Measurements from ENCODE around the gene MAGEF1.

MAGEF1 gene

DNA sequence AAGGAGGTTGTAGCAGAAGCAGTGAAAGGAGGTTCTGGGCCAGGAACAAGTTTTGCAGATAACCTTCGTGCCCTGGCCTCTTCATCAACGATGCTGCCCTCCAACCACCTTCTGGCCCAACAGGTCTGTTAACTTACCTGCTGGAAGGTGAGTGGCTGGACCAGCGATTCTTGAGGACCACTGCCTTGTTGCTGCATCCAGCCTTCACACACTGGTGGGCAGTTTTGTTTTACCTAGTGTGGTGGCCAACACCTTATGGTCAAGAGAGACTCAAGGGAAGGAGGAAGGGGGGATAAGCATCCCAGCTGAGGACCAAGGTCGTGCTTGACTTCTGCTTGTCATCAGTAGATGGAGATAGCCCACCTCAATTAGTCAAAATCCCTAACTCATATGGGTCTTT lies 7.8 kb upstream of the MAGEF1 start:
- no peak for DNase-seq

- DNase-seq, result no peak
Measured at GRCh38 chr3:184718431-184718830, 6.6 kb upstream of the MAGEF1 start.

GRCh38 chr3:184717399-184717983 lies 5.6 kb upstream of the MAGEF1 start:
- DNase-seq, result no peak

DNA sequence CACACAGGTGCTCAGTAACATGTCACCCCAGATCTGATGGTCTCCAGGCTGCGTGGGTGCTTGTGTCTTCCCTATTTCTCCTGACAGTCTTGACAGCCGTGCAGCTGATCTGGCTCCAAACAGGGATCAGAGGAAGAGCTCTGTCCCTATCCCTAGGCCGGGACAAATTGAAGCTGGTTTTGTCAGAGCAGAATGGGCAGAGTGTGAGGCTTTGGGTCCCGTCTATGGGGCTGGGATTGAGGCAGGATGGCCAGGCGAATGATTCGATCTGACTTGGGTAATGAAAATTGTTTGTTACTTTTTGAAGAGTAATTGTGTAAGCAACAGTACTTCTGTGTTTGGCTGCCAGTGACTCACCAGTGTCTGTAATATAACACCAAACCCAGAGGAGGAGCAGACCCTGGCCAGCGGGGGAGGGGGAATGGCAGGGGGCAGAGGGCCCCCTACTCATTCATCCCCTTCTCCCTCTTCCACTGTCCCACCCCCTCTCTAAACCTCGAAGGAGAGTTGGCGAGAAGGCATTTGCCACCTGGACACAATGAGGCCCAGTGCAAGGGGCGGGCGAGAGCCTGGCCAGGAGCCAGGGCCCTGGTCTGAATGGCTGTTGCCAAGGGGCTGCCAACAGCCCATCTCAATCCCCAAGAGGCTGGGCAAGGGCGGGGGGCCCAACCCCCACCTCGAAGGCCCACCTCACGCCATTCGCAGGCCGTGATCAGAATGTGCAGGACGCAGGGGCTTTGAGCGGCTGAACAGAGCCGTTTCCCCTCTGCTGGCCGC lies 4.9 kb upstream of the MAGEF1 start:
- DNase-seq, result no peak

DNA sequence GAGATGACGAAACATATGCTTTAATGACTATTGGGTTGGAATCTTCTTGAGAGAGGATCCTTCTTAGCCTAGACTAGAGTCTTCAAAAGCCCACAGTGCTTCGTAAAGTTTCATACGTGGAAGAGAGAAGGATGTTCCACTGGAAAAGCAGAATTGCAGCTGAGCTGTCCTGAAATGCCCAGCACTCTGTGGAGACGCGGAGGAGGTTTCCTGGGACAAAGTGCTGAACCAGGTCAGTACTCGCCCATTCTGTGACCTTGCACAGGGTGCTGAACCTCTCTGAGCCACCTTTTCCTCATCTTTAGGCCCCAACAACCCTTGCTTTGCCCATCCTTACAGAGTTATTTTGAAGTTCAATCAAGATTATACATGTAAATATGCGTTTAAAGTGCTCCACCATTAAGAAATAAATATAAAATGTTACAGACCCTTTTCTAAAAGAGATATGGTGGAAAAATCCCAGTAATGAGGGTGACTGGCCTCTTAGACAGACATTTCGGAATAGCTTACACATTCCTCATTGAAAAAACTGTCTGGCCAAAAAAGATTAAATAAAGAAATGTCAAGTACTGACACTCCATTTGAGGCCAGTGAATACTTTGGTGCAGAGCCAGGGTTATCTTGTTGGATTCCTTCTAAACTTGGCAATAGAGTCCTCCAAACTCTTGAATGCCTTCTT lies 4.2 kb upstream of the MAGEF1 start:
- DNase-seq, result no peak

DNA sequence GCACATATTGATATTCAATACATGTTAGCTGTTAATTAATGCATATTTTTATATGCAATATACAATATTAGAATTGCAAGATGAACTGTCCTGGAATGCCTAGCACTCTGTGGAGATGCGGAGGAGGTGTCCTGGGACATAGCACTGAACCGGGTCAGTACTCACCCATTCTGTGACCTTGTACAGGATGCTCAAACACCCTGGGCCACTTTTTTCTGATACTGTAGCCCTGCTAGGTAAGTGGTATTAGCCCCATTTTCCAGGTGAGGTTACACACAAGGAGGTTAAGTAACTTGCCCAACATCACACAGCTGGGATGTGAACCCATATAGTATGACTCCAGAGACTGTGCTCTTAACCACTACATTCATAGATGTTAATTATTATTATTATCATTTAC lies 1.7 kb upstream of the MAGEF1 start:
- DNase-seq, result no peak

GRCh38 chr3:184713040-184713355 lies 1.1 kb upstream of the MAGEF1 start:
- no peak for DNase-seq

GRCh38 chr3:184712248-184713039 lies 580 bp upstream of the MAGEF1 start:
- no peak for DNase-seq

GRCh38 chr3:184710870-184711492 lies 883 bp downstream of the MAGEF1 start:
- peak in 1 of 6 experiments; percentile 23 for DNase-seq

DNA sequence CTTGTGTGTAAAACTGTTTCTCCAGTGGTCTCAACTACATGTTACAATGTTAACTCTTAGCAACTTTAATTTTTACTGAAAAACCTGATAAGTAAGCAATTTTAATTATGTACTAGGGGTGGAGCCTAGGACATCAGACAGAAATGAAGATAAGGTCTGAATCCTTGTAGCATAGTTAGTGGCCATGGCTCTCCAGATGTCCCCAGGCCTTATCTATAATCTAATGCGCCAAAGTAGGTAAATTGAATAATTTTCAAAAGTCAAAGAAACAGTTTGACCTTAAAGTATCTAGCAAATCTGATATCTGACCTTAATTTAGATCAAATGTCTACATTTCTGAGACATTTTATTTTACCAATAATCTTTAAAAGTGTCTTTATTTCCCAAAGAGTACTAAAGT lies 8.2 kb downstream of the MAGEF1 start:
- no peak for DNase-seq

GRCh38 chr3:184700759-184701158 lies 11.1 kb downstream of the MAGEF1 start:
- DNase-seq, result no peak

- DNase-seq, result no peak
Measured at GRCh38 chr3:184697845-184698244, 14.0 kb downstream of the MAGEF1 start.

- DNase-seq, result no peak
Measured at GRCh38 chr3:184696697-184697096, 15.2 kb downstream of the MAGEF1 start.

DNA sequence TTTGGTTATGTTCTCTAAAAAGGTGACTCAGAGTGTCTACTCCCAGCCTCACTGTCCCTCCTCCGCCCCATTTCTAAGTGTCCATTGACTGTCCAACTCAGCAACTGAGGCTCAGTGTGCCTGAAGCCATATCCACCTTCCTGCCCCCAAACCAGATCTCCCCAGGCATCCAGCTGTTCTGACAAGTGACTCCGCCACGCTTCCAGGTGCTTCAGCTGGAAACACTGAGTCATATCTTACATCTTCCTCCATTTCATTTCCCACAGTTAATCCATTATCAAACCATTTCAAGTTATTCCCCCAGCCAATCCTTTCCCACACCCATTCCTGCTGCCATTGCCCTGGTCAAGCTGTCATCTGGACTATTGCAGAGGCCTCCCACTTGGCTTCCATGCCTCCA lies 17.1 kb downstream of the MAGEF1 start:
- DNase-seq, result no peak

DNA sequence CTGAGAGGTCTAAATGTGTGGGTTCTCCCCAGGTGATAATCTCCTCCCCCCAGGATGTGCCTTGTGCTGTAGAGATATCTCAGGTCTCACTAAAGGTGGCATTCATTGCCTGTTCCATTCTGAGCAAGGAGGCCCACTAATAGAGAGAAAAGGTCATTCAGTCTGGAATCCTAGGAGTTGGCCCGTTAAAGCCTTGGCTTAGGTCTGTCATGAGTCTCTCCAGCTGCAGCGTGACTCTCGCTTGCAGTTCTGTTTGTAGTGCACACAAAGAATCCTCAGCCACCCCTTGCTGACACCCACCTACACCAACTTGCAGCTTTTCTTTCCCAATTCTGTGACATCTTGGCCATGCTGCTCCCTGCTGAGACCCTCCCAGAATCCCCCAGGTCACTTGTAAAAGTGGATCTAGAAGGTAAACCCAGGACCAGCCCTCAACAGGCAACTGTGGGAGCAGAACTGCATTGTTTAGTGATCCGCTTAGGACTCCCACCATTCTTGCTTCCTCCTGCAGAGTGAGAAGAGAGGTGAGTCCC lies 17.7 kb downstream of the MAGEF1 start:
- DNase-seq, result no peak

DNA sequence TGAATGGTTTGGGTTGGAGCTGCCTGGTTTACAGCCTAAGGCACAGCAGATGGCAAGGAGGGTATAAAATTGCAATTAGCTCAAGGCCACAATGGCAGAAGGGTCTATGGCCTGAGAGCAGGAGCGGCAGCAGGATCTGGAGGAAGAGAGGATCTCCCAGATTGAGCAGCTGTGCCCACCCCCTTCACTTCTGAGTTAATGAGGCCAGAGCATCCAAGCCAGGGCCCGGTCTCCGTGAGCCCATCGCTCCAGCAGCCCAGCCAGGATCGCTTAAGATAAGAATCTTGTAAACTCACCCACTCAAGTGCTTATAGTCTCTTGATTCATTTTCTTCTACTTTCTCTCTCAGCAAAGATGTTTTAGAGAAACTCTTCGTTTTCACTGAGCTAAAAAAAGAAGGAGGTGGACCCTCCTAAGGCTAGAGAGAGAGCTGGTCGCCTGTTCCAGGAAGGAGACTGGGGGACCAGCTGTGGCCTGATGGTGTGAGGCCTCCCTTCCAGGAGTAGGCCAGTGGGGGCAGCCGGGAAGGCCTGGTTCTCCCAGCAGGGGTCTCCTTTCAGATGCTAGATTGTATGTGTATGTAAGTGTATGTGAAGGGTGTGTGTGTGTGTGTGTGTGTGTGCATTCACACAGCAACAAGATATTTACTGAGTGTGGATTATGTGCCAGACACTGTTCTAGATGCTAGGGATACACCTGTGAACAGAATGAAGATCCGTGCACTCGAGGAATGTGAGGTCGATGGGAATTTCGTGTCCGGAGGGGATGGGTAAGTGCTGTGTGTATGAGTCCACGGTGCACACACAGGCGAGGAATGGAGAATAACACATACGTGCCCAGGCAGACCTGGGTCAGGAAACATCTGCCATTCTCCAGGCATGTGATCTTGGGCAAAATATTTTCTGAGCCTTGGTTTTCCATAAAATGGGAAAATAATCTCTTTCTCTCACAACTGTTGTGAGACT lies 18.6 kb downstream of the MAGEF1 start:
- no peak for DNase-seq

DNA sequence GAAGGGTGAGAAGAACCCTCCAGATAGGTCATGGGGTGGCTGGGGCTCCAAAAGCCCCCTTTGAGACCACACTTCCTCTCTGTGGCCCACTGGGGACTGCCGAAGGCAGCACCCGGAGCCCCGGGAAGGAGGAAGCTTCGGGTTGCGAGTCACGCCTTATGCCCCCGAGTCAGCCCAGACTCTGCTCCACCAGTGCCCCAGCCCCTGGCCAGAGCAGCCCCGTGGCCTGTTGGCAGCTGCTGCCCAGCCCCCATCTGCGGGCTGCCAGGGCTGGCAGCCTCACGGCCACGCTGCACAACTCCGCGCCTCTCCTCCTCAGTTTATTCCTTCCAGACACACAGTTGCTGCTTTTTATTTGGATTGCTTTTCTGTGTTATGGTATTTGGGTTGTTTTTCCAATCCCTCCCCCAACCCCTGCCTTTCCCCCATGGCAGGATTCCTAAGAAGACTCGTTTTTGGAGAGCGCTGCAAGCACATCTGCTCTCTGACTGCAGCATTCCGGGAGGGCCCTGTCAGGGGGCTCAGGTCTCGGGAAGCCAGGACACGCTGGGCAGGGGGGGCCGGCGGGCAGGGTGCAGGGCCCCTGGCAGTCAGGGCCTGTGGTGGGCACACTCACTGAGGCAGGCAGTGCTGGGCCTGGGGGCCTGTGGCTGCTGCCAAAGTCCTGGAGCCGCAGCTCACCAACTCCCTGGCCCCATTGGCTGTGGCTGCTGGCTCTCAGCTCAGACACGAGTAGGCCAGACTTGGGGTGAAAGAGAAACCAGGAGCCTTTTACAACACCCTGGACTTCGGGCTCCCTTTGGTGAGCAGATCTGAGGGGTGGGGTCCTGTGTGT lies 20.2 kb downstream of the MAGEF1 start:
- no peak for DNase-seq

GRCh38 chr3:184690192-184690883 lies 21.5 kb downstream of the MAGEF1 start:
- DNase-seq, result no peak

DNA sequence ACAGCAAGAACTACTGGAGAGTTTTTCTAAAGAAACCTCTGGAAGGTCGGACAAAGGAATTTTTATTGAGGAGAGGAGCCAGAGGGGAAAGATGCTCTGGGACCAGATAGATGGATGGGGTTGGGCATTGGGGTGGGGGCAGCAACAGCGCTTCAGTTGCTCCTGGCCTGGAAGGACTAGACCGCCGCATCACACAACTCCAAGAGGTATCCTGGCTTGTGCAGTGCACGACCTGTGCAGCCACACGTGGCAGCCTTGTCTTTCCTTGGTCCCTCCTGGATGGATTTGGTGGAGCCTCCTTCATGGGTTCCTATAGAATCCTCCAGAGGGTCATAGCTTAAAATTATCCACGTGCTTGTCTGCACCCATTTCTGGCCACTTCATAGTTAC lies 23.0 kb downstream of the MAGEF1 start:
- no peak for DNase-seq

DNA sequence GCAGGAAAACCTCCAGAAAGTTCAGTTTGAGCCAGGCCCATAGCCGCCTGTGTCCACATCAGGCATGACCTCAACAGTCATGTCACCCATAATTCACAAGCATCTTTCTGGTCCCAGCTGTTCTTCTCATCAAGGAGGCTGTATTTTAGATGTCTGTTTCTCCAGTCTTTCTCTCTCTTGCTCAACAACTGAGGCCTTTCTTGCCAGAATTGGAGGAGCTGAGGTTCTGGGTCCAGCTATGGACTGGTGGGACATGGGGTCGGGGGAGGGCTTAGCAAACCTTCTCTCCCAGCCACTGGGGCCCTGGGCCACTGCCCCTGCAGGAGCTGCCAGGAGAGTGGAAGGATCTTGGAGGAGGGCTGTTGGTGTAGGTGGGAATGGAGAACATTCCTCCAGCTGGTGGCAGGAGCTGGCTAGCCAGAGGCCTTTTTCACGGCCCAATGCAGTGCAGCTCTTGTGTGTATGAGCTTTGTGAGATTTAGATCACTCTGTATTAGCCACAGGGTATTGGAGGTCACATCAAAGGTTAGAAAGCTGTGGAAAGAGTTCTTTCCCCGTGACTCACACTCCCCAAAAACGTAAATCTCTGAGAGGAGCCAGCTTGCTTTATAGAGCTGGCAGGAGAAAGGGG lies 23.5 kb downstream of the MAGEF1 start:
- DNase-seq, result no peak

All from stimulated activated naive CD4-positive, alpha-beta T cell (primary cell).